IMR-90 (cell line): Measurements from ENCODE around the gene XRCC3.

Experiments used
- CTCF ChIP-seq: conservative IDR thresholded peaks from 2 replicates; pipeline ENCODE4 v1.5.1; 2012; ENCODE audit warnings: mild to moderate bottlenecking, low read depth, low read length, improper control_type of control experiment
- ELK1 ChIP-seq: fragments of 150-350 bp; IDR thresholded peaks from 2 replicates; pipeline ENCODE4 v1.6.1; 2016; ENCODE audit warnings: low read depth, mild to moderate bottlenecking, low read length, moderate library complexity, borderline replicate concordance
- MXI1 ChIP-seq: IDR thresholded peaks from 2 replicates; pipeline ENCODE4 v1.6.1; 2012; ENCODE audit warnings: low read depth, mild to moderate bottlenecking, low read length, moderate library complexity, borderline replicate concordance
- POLR2A ChIP-seq: IDR thresholded peaks from 2 replicates; pipeline ENCODE4 v1.6.1; 2012; ENCODE audit warnings: mild to moderate bottlenecking, low read depth, low read length
- RAD21 ChIP-seq: IDR thresholded peaks from 2 replicates; pipeline ENCODE4 v1.6.1; 2012; ENCODE audit warnings: low read length, improper control_type of control experiment
- RFX5 ChIP-seq: IDR thresholded peaks from 2 replicates; pipeline ENCODE4 v1.8.0; 2012; ENCODE audit warnings: low read depth, mild to moderate bottlenecking, low read length, moderate library complexity
- SMC3 ChIP-seq: fragments of 150-350 bp; IDR thresholded peaks from 2 replicates; pipeline ENCODE4 v1.6.1; 2016; ENCODE audit warnings: low read depth, mild to moderate bottlenecking, antibody characterized with exemption, low read length, moderate library complexity

GRCh38 chr14:103692871-103693270 is 22.4 kb downstream of the XRCC3 start:
- TF ChIP-seq POLR2A (no peak), CTCF (no peak), RFX5 (no peak), MXI1 (no peak), RAD21 (no peak), ELK1 (no peak), SMC3 (no peak)
